T-helper 17 cell (primary cell): ENCODE measurements around the gene LEF1. TPM values are rescaled to one million over a fixed set of nuclear protein-coding genes. Genes with fewer than 3 reads are reported as not detected.

Source experiments
- total RNA-seq, 4 donors: library from RNA in 2 of 4; stranded (reverse) in 2 of 4; gene quantifications; one replicate each; pipeline ENCODE4 v1.2.3 and lab custom pipeline; 2022 to 2026

The LEF1 gene
- total RNA-seq, 2 donors from 2014 or later, result 236 to 319 TPM

Other genes with a start within 250 kb of the LEF1 start
- 1 to 10 TPM in 1 of 2 donors, under 1 TPM in 1; 0.96 to 2.8 TPM for gene CYP2U1, start 237.4 kb downstream of the LEF1 start, total RNA-seq
- gene HADH, start 179.0 kb downstream of the LEF1 start, total RNA-seq, result 10 to 100 TPM; 10.5 to 13.3 TPM